MM.1S (cell line): ENCODE data around the gene IL17REL.

Experiments used
- DNase-seq: peaks from one replicate; pipeline ENCODE4 v3.0.0-alpha.2; 2015
- H2AFZ ChIP-seq: fragments of 300-600 bp; sonication (generic); 2 replicates; pipeline ENCODE4 v1.6.0; 2016; ENCODE audit warnings: antibody characterized with exemption, low read length
- H3F3A ChIP-seq: fragments of 300-600 bp; sonication (generic); 2 replicates; pipeline ENCODE4 v1.6.1; 2016; ENCODE audit warnings: mild to moderate bottlenecking, antibody characterized with exemption, low read length, moderate library complexity, mixed read lengths; ENCODE audit not compliant: insufficient read depth
- H3K27ac ChIP-seq: fragments of 300-600 bp; sonication (generic); 2 replicates; pipeline ENCODE4 v1.5.1; 2016; ENCODE audit warnings: mild to moderate bottlenecking, low read length
- H3K27me3 ChIP-seq: fragments of 300-600 bp; sonication (generic); replicated peaks from 2 replicates; pipeline ENCODE4 v1.6.0; 2016; ENCODE audit warnings: low read length; ENCODE audit not compliant: insufficient read depth
- H3K36me3 ChIP-seq: fragments of 300-600 bp; sonication (generic); replicated peaks from 2 replicates; pipeline ENCODE4 v1.6.1; 2016; ENCODE audit warnings: mild to moderate bottlenecking, low read length, mixed read lengths; ENCODE audit not compliant: insufficient read depth
- H3K4me1 ChIP-seq: fragments of 300-600 bp; sonication (generic); 2 replicates; pipeline ENCODE4 v1.6.1; 2016; ENCODE audit warnings: low read length, mixed read lengths
- H3K4me2 ChIP-seq: fragments of 300-600 bp; sonication (generic); 2 replicates; pipeline ENCODE4 v1.6.0; 2016; ENCODE audit warnings: low read depth, low read length
- H3K4me3 ChIP-seq: fragments of 300-600 bp; sonication (generic); 2 replicates; pipeline ENCODE4 v1.5.1; 2016; ENCODE audit warnings: low read length, mixed read lengths
- H3K79me2 ChIP-seq: fragments of 300-600 bp; sonication (generic); 2 replicates; pipeline ENCODE4 v1.6.1; 2016; ENCODE audit warnings: mixed run types, low read length, mixed read lengths
- H3K9ac ChIP-seq: fragments of 300-600 bp; sonication (generic); 2 replicates; pipeline ENCODE4 v1.6.1; 2016; ENCODE audit warnings: low read length, mixed read lengths
- H3K9me2 ChIP-seq: fragments of 300-600 bp; sonication (generic); replicated peaks from 2 replicates; pipeline ENCODE4 v1.6.1; 2016; ENCODE audit warnings: mild to moderate bottlenecking, low read length, mixed read lengths; ENCODE audit not compliant: insufficient read depth
- H3K9me3 ChIP-seq: fragments of 300-600 bp; sonication (generic); replicated peaks from 2 replicates; pipeline ENCODE4 v1.6.1; 2016; ENCODE audit warnings: mild to moderate bottlenecking, low read length, mixed read lengths; ENCODE audit not compliant: insufficient read depth
- H4K20me1 ChIP-seq: fragments of 300-600 bp; sonication (generic); 2 replicates; pipeline ENCODE4 v1.6.1; 2016; ENCODE audit warnings: mild to moderate bottlenecking, low read length, moderate library complexity, mixed read lengths; ENCODE audit not compliant: insufficient read depth
- EZH2 ChIP-seq: fragments of 300-600 bp; sonication (generic); optimal IDR thresholded peaks from 2 replicates; pipeline ENCODE3; 2017; ENCODE audit warnings: low read depth, mild to moderate bottlenecking, antibody characterized with exemption, low read length, mixed read lengths
- EZH2phosphoT487 ChIP-seq: fragments of 300-600 bp; sonication (generic); IDR thresholded peaks from 2 replicates; pipeline ENCODE4 v1.6.1; 2018; ENCODE audit warnings: antibody characterized with exemption, low read length
- TF ChIP-seq, protein P1 (sequence below): fragments of 300-600 bp; sonication (generic); IDR thresholded peaks from 2 replicates; pipeline ENCODE4 v1.5.1; 2016; ENCODE audit warnings: antibody characterized with exemption, low read length, mixed read lengths

Gene IL17REL

DNA sequence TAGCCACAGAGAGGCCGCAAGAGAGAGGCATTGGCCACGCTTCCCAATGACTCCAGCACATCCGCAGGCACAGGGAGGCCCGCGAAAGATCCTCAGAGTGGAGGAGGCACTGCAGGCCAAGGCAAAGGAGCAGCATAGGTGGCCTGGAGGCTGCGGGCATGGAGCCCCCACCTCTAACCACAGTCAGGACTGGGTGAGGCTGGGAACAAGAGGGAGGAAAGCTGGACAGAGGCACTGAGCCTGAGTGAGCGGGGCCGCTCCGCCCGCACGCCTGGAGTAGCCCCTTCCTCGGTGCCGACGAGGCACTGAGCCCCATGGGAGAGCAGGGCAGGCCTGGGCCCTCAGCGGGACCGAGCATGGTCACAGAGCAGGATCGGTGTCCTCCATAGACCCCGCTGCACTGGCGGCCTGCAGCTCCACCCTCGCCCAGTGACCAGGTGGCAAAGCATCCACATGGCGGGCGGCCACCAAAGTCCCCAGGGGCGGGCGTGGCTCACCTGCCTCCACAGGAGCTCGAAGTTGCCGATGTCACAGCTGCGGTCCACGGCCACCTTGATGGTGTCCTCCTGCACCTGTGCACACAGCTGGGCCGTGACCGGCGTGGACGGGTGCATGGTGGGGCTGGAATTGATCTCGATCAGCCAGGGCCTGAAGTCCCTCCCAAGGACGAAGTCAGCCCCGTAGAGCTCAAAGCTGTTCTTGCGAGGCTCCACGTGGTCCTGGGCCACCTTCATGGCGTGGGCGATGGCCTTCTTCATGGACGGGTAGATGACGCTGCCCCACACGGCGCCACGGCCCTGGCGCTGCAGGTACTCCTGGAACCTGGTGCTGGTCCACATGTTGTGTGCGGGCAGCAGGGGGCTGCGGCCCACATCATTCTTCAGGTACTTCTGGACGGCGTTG, 18.9 kb upstream of the IL17REL start:
- Histone ChIP-seq H3K27me3 (peaks cover 78% of the 10 kb centered on the region), H3F3A (no peaks in the 10 kb centered on the region), H3K4me3 (no peak overlapping the region), H3K36me3 (no peaks in the 10 kb centered on the region), H4K20me1 (no peaks in the 10 kb centered on the region), H3K27ac (no peak overlapping the region), H3K9me2 (no peaks in the 10 kb centered on the region), H3K4me2 (no peak overlapping the region), H2AFZ (no peak overlapping the region), H3K9me3 (no peaks in the 10 kb centered on the region), H3K9ac (no peak overlapping the region), H3K79me2 (no peaks in the 10 kb centered on the region), H3K4me1 (no peaks in the 10 kb centered on the region)
- DNase-seq: no peak
- TF ChIP-seq EZH2phosphoT487 (no peak), EZH2 (no peak)
- TF ChIP-seq, protein P1, sequence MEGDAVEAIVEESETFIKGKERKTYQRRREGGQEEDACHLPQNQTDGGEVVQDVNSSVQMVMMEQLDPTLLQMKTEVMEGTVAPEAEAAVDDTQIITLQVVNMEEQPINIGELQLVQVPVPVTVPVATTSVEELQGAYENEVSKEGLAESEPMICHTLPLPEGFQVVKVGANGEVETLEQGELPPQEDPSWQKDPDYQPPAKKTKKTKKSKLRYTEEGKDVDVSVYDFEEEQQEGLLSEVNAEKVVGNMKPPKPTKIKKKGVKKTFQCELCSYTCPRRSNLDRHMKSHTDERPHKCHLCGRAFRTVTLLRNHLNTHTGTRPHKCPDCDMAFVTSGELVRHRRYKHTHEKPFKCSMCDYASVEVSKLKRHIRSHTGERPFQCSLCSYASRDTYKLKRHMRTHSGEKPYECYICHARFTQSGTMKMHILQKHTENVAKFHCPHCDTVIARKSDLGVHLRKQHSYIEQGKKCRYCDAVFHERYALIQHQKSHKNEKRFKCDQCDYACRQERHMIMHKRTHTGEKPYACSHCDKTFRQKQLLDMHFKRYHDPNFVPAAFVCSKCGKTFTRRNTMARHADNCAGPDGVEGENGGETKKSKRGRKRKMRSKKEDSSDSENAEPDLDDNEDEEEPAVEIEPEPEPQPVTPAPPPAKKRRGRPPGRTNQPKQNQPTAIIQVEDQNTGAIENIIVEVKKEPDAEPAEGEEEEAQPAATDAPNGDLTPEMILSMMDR: no peak

- no peaks in the 10 kb centered on the region for H3K4me1 ChIP-seq
- H3K9ac ChIP-seq: no peak overlapping the region
- DNase-seq: peak; percentile 74
- no peak overlapping the region for H2AFZ ChIP-seq
- H3K4me3 ChIP-seq: no peak overlapping the region
- H3K9me2 ChIP-seq: no peaks in the 10 kb centered on the region
- H3K27me3 ChIP-seq: peaks cover 77% of the 10 kb centered on the region
- H3K27ac ChIP-seq: no peak overlapping the region
- TF ChIP-seq EZH2phosphoT487 (no peak), EZH2 (no peak)
- TF ChIP-seq, protein P1: peak; percentile 72
- no peaks in the 10 kb centered on the region for H3K9me3 ChIP-seq
- H4K20me1 ChIP-seq: no peaks in the 10 kb centered on the region
- no peaks in the 10 kb centered on the region for H3K36me3 ChIP-seq
- no peaks in the 10 kb centered on the region for H3F3A ChIP-seq
- peak overlapping the region; percentile 39; the same call in 1 of the 2 replicates for H3K4me2 ChIP-seq
- H3K79me2 ChIP-seq: no peaks in the 10 kb centered on the region
Measured at GRCh38 chr22:50030297-50031188, 18.0 kb upstream of the IL17REL start.

DNA sequence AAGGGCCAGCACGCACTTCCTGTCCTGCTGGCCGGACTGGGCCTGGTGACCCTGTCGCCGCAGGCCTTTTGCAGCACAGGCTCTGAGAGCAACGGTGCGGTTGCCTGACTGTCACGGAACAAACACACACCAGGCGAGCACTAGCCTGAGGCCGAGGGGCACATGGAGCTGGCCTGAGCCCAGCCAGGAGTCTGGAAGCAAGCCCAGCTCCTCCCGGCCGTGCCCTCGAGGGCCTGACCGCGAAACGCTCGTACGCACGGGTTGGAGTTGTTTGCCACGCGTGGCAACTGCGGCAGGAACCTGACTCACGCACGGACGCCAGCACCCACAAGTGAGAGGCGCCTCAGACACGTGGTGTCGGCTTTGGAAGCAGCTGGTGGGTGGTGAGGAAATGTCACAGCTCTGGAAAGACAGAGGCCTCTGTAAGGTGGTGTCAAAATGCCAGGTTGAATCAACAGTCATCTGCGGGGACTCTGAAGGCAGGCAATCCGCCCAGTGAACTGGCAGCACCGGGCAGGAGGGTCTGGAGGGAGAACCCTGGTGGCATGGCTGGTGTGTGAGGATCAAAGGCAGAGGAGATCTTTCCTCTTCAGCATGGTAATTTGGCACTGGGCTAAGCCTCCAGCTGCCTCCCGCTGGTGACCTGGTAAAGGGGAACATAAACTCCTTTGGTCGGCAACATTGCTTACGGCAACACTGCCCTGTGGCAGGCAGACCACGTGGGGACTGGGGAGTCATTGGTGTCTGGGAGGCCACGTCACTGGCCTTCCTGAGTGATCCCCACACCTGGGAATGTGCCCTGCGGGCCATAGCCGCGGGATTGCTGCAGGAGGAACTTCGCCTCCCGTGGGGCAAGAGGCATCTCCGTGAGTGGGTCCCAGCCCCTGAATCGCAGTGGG, 15.3 kb upstream of the IL17REL start:
- Histone ChIP-seq H3K4me3 (no peak overlapping the region), H2AFZ (no peak overlapping the region), H3K4me2 (no peak overlapping the region), H3K79me2 (no peaks in the 10 kb centered on the region), H3K9me2 (no peaks in the 10 kb centered on the region), H3K27ac (no peak overlapping the region), H4K20me1 (no peaks in the 10 kb centered on the region), H3K4me1 (no peaks in the 10 kb centered on the region), H3K27me3 (peaks cover 73% of the 10 kb centered on the region), H3K36me3 (no peaks in the 10 kb centered on the region), H3F3A (no peaks in the 10 kb centered on the region), H3K9ac (no peak overlapping the region), H3K9me3 (no peaks in the 10 kb centered on the region)
- no peak for TF ChIP-seq EZH2phosphoT487
- TF ChIP-seq, protein P1: no peak
- no peak for TF ChIP-seq EZH2
- no peak for DNase-seq
